ENCODE data around the gene SRF.
A peak's percentile ranks its signal among the peaks of the same experiment; 100 is the strongest.

Gene SRF

GRCh38 chr6:43217351-43217750 lies 46.3 kb downstream of the SRF start:
- DNase-seq (ENCODE audit: low read depth): no peak

GRCh38 chr6:43219119-43219518 lies 48.0 kb downstream of the SRF start:
- no peak for DNase-seq (ENCODE audit: low read depth)

GRCh38 chr6:43219814-43220213 lies 48.7 kb downstream of the SRF start:
- no peak for DNase-seq (ENCODE audit: low read depth)

- DNase-seq (ENCODE audit: low read depth): no peak
Observed at GRCh38 chr6:43220439-43220951, 49.4 kb downstream of the SRF start.

GRCh38 chr6:43221046-43221972 lies 50.2 kb downstream of the SRF start:
- DNase-seq (ENCODE audit: low read depth): no peak

GRCh38 chr6:43222418-43223059 lies 51.5 kb downstream of the SRF start:
- no peak for DNase-seq (ENCODE audit: low read depth)

- DNase-seq (ENCODE audit: low read depth): no peak
Observed at GRCh38 chr6:43223175-43223574, 52.1 kb downstream of the SRF start.

- DNase-seq (ENCODE audit: low read depth): no peak
Observed at GRCh38 chr6:43226192-43226851, 55.3 kb downstream of the SRF start.

- DNase-seq (ENCODE audit: low read depth): peak; percentile 74
Observed at GRCh38 chr6:43228951-43229802, 58.1 kb downstream of the SRF start, which contains the start of gene DNPH1. Gene DNPH1 (minus strand): TSS chr6:43229481. CDS start chr6:43229456, 25 bp downstream.

- DNase-seq (ENCODE audit: low read depth): no peak
Observed at GRCh38 chr6:43229803-43230620, 58.9 kb downstream of the SRF start.

GRCh38 chr6:43231053-43231452 lies 60.0 kb downstream of the SRF start:
- DNase-seq (ENCODE audit: low read depth): no peak

All from activated T-cell treated with anti-CD3 and anti-CD28 coated beads for 24 hours (primary cell).